Prostate gland (tissue), 2 donors: ENCODE results near the gene BMP6.

Experiments
- CTCF ChIP-seq, 4 experiments: fragments of 200-600 bp in 2 of 4; fragments of 450-650 bp in 2 of 4; sonication (generic) in 2 of 4; IDR thresholded peaks; 1 replicate in 3 of 4; 2 replicates in 1 of 4; pipeline ENCODE4 v1.5.1; 2016 to 2019; ENCODE audit warnings: antibody characterized with exemption in 4 of 4, mild to moderate bottlenecking in 2 of 4, moderate library complexity in 2 of 4
- POLR2A ChIP-seq: fragments of 450-650 bp; IDR thresholded peaks from one replicate; pipeline ENCODE4 v1.6.1; 2016; ENCODE audit warnings: antibody characterized with exemption, mild to moderate bottlenecking

GRCh38 chr6:7759320-7759719 is 33.4 kb downstream of the BMP6 start:
- TF ChIP-seq CTCF (IDR thresholded peaks at IDR 0.05) (no peak), POLR2A (no peak)
